B cell (primary cell): ENCODE results near the gene ZMYND8. TPM values are rescaled to one million over a fixed set of nuclear protein-coding genes. Genes with fewer than 3 reads are reported as not detected.

ENCODE experiments used
- ATAC-seq: fragments of 200-7000 bp; cut with Tn5 transposase; one replicate; pipeline ENCODE4 v1.10.0; 2021; ENCODE audit warnings: low read depth, mild to moderate bottlenecking, moderate number of reproducible peaks, moderate library complexity
- CTCF ChIA-PET: fragments of 350-600 bp; sonication (Branson Sonifier 250); formaldehyde crosslinking; loops from one replicate; lab custom pipeline; 2021; ENCODE audit warnings: antibody characterized with exemption, inconsistent platforms; lab: Charles Lee
- POLR2A ChIA-PET: fragments of 350-600 bp; sonication (Branson Sonifier 250); formaldehyde crosslinking; loops from one replicate; lab custom pipeline; 2021; ENCODE audit warnings: antibody characterized with exemption; lab: Charles Lee
- DNase-seq: peaks from one replicate; pipeline ENCODE4 v3.0.0; 2013
- H2AFZ ChIP-seq: 2 replicates; pipeline ENCODE4 v1.6.1; 2012; ENCODE audit warnings: mild to moderate bottlenecking, low read depth, low read length; ENCODE audit not compliant: insufficient read depth, poor library complexity, severe bottlenecking
- H3K27ac ChIP-seq, 2 donors: 1 replicate in 1 of 2; 2 replicates in 1 of 2; pipeline ENCODE4 v1.5.1; 2012 to 2013; ENCODE audit warnings: low read length in 2 of 2, mild to moderate bottlenecking in 2 of 2, moderate library complexity in 1 of 2
- H3K27me3 ChIP-seq, 4 experiments: fragments of 200-600 bp in 1 of 4; sonication (generic) in 1 of 4; replicated peaks in 1 of 4; 1 replicate in 2 of 4; 2 replicates in 2 of 4; pipeline versions ENCODE4 v1.6.1 to v1.7.0; 2013 to 2016; ENCODE audit warnings: low read length in 3 of 4, mild to moderate bottlenecking in 2 of 4, mixed read lengths in 1 of 4, moderate library complexity in 1 of 4; ENCODE audit not compliant: insufficient read depth in 4 of 4, control insufficient read depth in 3 of 4; ENCODE audit errors: control extremely low read depth in 1 of 4
- H3K36me3 ChIP-seq, 2 experiments: replicated peaks in 1 of 2; 1 replicate in 1 of 2; 2 replicates in 1 of 2; pipeline versions ENCODE4 v1.6.1 to v1.7.1; 2013; ENCODE audit warnings: low read length in 1 of 2; ENCODE audit not compliant: insufficient read depth in 2 of 2, control insufficient read depth in 1 of 2; ENCODE audit errors: control extremely low read depth in 1 of 2, extremely low read depth in 1 of 2
- H3K4me1 ChIP-seq, 2 donors: fragments of 200-600 bp in 1 of 2; sonication (generic) in 1 of 2; 1 replicate in 1 of 2; 2 replicates in 1 of 2; pipeline versions ENCODE4 v1.5.1 to v1.6.1; 2013 to 2017; ENCODE audit warnings: low read length in 2 of 2; ENCODE audit not compliant: control insufficient read depth in 2 of 2, insufficient read depth in 2 of 2
- H3K4me2 ChIP-seq: replicated peaks from 2 replicates; pipeline ENCODE3; 2012; ENCODE audit warnings: mild to moderate bottlenecking, low read depth, low read length; ENCODE audit not compliant: poor library complexity, severe bottlenecking
- H3K4me3 ChIP-seq, 5 experiments: fragments of 200-600 bp in 1 of 5; sonication (generic) in 1 of 5; 1 replicate in 3 of 5; 2 replicates in 2 of 5; pipeline versions ENCODE4 v1.5.1 to v1.7.0; 2011 to 2016; ENCODE audit warnings: low read length in 4 of 5, mild to moderate bottlenecking in 4 of 5, low read depth in 2 of 5, control low read depth in 1 of 5, moderate library complexity in 1 of 5; ENCODE audit not compliant: insufficient read depth in 1 of 5; ENCODE audit errors: control extremely low read depth in 1 of 5, extremely low read depth in 1 of 5
- H3K79me2 ChIP-seq: fragments of 200-600 bp; sonication (generic); one replicate; pipeline ENCODE4 v1.6.0; 2016; ENCODE audit warnings: low read length; ENCODE audit not compliant: control insufficient read depth, insufficient read depth
- H3K9ac ChIP-seq: fragments of 200-600 bp; sonication (generic); 2 replicates; pipeline ENCODE4 v1.6.1; 2017; ENCODE audit warnings: mild to moderate bottlenecking, low read length, moderate library complexity
- H3K9me3 ChIP-seq, 3 donors: one replicate each; pipeline versions ENCODE4 v1.6.1 to v1.7.1; 2013; ENCODE audit warnings: low read length in 2 of 3; ENCODE audit not compliant: control insufficient read depth in 2 of 3, insufficient read depth in 1 of 3; ENCODE audit errors: control extremely low read depth in 1 of 3
- H4K20me1 ChIP-seq: 2 replicates; pipeline ENCODE4 v1.6.0; 2012; ENCODE audit warnings: mild to moderate bottlenecking, low read length; ENCODE audit not compliant: insufficient read depth, control insufficient read depth, poor library complexity, severe bottlenecking
- H3K27ac Mint-ChIP-seq: one replicate; pipeline ENCODE4 v1.8.0; 2021; ENCODE audit warnings: mixed read lengths
- H3K27me3 Mint-ChIP-seq: one replicate; pipeline ENCODE4 v1.8.0; 2021; ENCODE audit warnings: mixed read lengths
- H3K4me1 Mint-ChIP-seq: one replicate; pipeline ENCODE4 v1.8.0; 2021; ENCODE audit warnings: mixed read lengths
- H3K4me3 Mint-ChIP-seq: one replicate; pipeline ENCODE4 v1.8.0; 2021; ENCODE audit warnings: mixed read lengths
- H3K9me3 Mint-ChIP-seq: one replicate; pipeline ENCODE4 v1.8.0; 2022; ENCODE audit warnings: mixed read lengths; ENCODE audit not compliant: insufficient read depth
- EZH2 ChIP-seq: IDR thresholded peaks from 2 replicates; pipeline ENCODE4 v1.6.1; 2012; ENCODE audit warnings: borderline replicate concordance, low read depth, mild to moderate bottlenecking, moderate library complexity, low read length; ENCODE audit not compliant: insufficient read depth, poor library complexity, severe bottlenecking
- WGBS: methylation state at CpG from one replicate; pipeline ENCODE4 v1.1.5; 2013; ENCODE audit warnings: missing lambda C conversion rate; ENCODE audit not compliant: insufficient coverage; 5-methylcytosine and 5-hydroxymethylcytosine counted together
- intact Hi-C: fragments of 100-400 bp; cut with micrococcal nuclease; formaldehyde crosslinking; loops from one replicate; pipeline ENCODE4 v1.10.0; 2022
- polyA plus RNA-seq: library from polyadenylated mRNA; depleted of rRNA; stranded (reverse); fragments of >200 nt; gene quantifications from 2 replicates; pipeline ENCODE4 v1.2.3, GENCODE V29; 2012
- total RNA-seq, 2 donors: library from RNA; stranded (reverse); fragments of 120-200 nt in 1 of 2; gene quantifications; 1 replicate in 1 of 2; 2 replicates in 1 of 2; pipeline versions ENCODE4 v1.2.3 to v1.2.4, GENCODE V29; 2013 to 2022
- TF ChIP-seq, protein P1 (sequence below): fragments of 200-600 bp; IDR thresholded peaks from one replicate; pipeline ENCODE4 v1.8.0; 2022; ENCODE audit warnings: antibody characterized with exemption, mild to moderate bottlenecking

Gene ZMYND8
- total and polyA plus RNA-seq, 2 donors (not counting 1 experiment from before 2014, with no cell fraction given): 20.3 to 67.2 TPM

DNA sequence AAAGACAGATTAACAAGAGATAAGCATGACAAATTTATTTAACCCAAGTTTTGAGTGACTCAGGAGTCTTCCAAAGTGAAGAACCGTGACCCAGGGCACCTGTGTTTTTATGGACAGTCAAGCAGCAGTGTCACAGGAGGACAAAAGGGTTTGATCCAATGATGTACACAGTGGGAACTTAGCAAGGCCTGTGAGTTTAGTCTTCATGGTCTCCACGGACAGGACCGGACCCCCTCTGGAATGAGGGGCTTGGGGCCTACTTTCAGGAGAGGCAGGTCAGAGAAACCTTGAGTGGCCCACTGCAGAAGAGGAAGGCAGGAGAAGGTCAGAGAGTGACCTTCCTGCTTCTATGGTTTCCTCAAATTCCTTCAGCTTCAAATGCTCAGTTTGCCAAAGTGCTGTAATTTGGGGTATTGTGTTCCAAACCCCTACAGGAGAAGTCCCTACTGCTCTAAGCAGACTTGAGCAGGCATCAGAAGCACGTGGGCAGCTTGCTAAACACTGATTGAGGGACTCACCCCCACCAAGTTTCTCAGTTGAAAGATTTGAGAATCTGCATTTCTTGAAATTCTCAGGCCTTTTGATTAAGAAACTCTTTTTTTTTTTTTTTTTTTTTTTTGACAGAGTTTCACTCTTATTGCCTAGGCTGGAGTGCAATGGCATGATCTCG lies 26.4 kb upstream of the ZMYND8 start:
- peaks cover 30% of the 10 kb centered on the region for H3K79me2 ChIP-seq
- ChIA-PET CTCF (interaction anchor here (0.6 to 8.5 kb wide), 62 partner anchors 10 to 849 kb away, joined by 3 to 556 read pairs (median 10); partner anchors contain the start of genes NCOA3 and ZMYND8), POLR2A (interaction anchor here (0.7 to 2.5 kb wide), 6 partner anchors 33 to 258 kb away, joined by 5 to 23 read pairs (median 9); no protein-coding TSS in a partner anchor)
- Mint-ChIP-seq H3K4me1 (peaks cover 17% of the 10 kb centered on the region), H3K9me3 (no peaks in the 10 kb centered on the region), H3K27me3 (no peaks in the 10 kb centered on the region), H3K4me3 (no peak overlapping the region), H3K27ac (no peak overlapping the region)
- no peak overlapping the region for H3K4me3 ChIP-seq
- no peak overlapping the region for H2AFZ ChIP-seq
- 85% methylated on average over 4 of the region's 5 CpGs for WGBS
- H3K4me2 ChIP-seq: no peak overlapping the region
- H3K27ac ChIP-seq: no peak overlapping the region
- no peaks in the 10 kb centered on the region for H3K27me3 ChIP-seq
- ATAC-seq: no peak
- DNase-seq: no peak
- TF ChIP-seq, protein P1, sequence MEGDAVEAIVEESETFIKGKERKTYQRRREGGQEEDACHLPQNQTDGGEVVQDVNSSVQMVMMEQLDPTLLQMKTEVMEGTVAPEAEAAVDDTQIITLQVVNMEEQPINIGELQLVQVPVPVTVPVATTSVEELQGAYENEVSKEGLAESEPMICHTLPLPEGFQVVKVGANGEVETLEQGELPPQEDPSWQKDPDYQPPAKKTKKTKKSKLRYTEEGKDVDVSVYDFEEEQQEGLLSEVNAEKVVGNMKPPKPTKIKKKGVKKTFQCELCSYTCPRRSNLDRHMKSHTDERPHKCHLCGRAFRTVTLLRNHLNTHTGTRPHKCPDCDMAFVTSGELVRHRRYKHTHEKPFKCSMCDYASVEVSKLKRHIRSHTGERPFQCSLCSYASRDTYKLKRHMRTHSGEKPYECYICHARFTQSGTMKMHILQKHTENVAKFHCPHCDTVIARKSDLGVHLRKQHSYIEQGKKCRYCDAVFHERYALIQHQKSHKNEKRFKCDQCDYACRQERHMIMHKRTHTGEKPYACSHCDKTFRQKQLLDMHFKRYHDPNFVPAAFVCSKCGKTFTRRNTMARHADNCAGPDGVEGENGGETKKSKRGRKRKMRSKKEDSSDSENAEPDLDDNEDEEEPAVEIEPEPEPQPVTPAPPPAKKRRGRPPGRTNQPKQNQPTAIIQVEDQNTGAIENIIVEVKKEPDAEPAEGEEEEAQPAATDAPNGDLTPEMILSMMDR: no peak
- peaks cover 7 to 17% of the 10 kb centered on the region in 2 donors for H3K4me1 ChIP-seq
- H3K9ac ChIP-seq: no peak overlapping the region
- no peaks in the 10 kb centered on the region for H4K20me1 ChIP-seq
- no peaks in the 10 kb centered on the region for H3K36me3 ChIP-seq
- intact Hi-C loops: loop anchor here (5.0 to 10.0 kb wide), 2 partner anchors 34 to 628 kb away; no protein-coding TSS in a partner anchor
- H3K9me3 ChIP-seq: peaks cover 0 to 8% (median 0%) of the 10 kb centered on the region in 3 donors

DNA sequence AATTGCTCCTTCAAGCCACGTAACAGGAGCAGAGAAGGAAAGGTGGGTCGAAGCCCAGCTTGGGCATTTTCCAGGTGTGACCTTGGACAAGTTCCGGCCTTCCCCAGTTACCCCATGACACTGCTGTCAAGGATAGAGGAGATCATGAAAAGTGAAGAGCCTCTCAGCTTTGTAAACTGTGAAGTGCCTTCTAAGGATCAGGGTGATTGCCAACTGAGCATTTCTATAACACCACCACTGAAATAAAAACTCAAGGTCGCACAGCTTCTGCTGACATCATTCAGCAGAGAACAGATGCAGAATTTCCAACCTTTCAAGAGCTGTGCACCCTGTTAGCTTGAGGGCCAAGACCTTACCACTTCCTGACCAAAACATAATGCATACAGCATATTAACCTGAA lies 24.0 kb upstream of the ZMYND8 start:
- intact Hi-C loops: loop anchor here (5.0 to 10.0 kb wide), 2 partner anchors 37 to 626 kb away; no protein-coding TSS in a partner anchor
- WGBS: 100% methylated on average over 1 of the region's 4 CpGs
- no peak overlapping the region for H3K27ac Mint-ChIP-seq
- no peaks in the 10 kb centered on the region for H3K9me3 ChIP-seq
- CTCF ChIA-PET: interaction anchor here (0.7 to 8.5 kb wide), 7 partner anchors 13 to 241 kb away, joined by 3 to 556 read pairs (median 4); no protein-coding TSS in a partner anchor
- peaks cover 12% of the 10 kb centered on the region for H3K4me1 Mint-ChIP-seq
- POLR2A ChIA-PET: no interaction called here
- H3K27ac ChIP-seq: no peak overlapping the region
- no peaks in the 10 kb centered on the region for H4K20me1 ChIP-seq
- H3K36me3 ChIP-seq: no peaks in the 10 kb centered on the region
- H3K4me3 Mint-ChIP-seq: no peak overlapping the region
- no peak for DNase-seq
- H3K9ac ChIP-seq: no peak overlapping the region
- H2AFZ ChIP-seq: no peak overlapping the region
- H3K9me3 Mint-ChIP-seq: no peaks in the 10 kb centered on the region
- no peak for ATAC-seq
- H3K79me2 ChIP-seq: peaks cover 19% of the 10 kb centered on the region
- peaks cover 7 to 10% of the 10 kb centered on the region in 2 donors for H3K4me1 ChIP-seq
- H3K4me3 ChIP-seq: no peak overlapping the region
- no peak overlapping the region for H3K4me2 ChIP-seq
- TF ChIP-seq EZH2: no peak
- TF ChIP-seq, protein P1: no peak
- no peaks in the 10 kb centered on the region for H3K27me3 ChIP-seq
- H3K27me3 Mint-ChIP-seq: no peaks in the 10 kb centered on the region
